NCI-H82 treated with DMSO at 0.1 percent for 48 hours (cell line): ENCODE data around the gene ZNF14.
"Not testable (repeated sequence)": the region's sequence is repeated elsewhere in the genome, so short reads cannot be mapped to it uniquely, and the experiment has no call there.

Experiments
- DNase-seq: peaks from one replicate; lab custom pipeline; 2025; ENCODE audit not compliant: unreplicated experiment; lab: John Stamatoyannopoulos, UW

The ZNF14 gene

DNA sequence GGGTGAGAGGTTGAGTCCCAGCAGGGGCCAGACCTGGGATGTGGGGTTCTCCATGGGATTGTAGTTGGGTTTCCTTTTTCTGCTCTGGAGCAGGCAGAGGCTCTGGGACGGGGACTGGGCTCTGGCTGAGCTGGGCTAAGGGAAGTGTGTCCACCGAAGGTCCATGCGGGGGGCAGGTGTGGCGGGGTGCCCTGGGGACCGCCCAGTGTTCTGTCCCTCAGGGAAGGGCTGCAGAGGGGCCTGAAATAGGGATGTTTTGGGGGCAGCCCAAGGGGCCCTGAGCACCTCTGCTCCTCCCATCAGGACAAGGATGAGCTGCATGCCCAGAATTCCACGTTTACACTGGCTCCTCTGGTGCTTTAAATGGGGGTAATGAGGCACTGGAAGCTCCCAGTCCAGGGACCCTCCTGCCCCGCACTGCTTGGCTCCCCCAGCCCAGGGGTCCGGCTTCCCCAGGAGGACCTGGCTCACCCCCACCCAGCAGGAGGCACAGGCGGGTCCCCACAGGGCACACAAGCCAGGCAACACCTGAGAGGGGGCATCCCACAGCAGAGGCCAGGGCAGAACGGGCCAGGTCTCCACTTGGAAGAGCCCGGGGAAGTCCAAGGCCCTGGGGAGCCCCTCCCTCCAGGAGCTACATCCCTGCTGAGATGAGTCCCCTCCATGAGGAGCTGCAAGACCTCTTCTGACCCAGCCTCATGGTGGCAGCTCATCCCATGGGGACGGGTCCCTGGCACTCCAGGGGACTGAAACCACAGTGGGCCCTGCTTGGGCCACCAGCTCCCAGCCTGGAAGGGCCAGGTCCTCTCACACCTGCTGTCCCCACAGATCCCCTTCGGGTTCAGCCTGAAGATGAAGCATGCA is 14.7 kb upstream of the ZNF14 start:
- no peak for DNase-seq

DNA sequence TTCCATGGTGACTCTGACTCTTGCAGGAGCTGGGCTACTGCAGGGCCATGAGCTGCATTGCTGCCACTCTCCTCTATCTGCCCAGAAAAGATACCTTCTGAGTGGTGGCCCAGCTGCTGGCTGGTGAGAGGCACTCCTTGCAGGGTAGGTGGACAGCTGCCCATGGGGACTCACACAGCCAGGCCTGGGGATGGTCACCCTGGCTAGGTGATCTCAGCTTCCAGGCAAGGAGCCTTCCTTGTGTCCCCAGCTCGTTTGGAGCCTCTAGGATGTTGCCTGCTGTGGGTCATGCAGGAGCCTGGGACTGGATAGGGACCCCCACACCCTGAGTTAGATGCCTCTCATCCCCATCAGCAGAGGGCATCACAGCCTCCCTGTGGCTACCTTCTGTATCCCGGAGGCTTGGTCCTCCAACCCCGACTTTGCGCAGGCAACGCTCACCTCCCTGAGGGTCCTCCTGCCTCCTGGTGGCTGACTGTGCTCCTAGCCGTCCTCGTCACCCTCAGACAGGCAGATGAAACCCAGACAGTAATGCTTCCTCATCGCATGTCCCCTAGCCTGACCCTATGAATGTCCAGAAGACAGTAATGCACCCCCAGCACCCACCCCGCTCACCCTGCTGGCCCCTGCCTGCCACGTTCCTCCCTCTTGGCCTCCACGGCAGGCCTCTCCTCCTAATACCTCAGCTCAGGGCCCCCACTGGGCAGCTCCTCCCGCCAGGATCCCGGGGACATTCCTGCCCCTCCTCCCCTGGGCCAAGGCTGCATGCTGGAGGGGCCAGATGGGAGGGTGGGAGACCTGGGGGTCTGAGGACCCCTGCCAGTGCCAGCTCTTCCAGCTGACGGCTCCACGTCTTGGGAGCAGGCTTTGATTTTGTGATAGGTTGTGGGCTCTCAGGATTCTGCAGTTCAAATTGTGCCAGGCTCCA is 13.6 kb upstream of the ZNF14 start:
- no peak for DNase-seq

DNA sequence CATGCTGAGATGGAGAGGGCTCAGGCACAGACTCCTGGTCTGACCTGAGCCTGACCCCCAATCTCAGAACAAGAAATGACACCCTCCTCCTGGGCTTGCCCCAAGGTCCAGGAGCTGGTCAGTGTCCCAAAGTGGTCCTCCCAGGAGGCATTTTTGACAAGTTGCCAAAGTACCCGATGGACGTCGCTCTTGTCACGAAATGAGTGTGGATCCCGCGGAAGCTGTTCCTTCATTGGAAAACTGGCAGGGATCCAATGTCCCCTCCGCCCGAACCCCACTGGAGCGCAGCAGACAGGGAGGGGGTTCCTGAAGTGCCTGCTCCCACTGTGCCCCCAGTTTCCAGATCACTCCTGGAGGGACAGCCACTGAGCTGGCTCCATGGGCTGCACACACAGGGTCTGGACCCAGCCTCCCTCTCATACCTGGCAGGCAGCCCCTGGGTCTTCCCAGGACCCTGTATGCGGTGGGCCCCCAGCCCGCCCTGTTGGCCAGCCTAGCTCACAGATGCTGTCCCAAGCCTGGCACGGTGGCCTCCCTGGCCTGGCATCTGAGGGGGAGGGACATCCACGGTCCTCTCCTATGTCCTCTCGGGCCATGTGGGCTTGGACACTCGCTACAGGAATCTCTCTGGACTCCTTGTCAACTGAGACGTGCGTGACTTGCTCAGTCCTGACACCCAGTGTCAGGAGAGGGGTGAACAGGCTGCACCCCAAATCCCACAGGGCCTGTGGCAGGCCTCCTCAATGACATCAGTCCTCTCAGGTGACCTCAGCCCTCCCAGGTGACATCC is 12.8 kb upstream of the ZNF14 start:
- DNase-seq, result no peak

DNA sequence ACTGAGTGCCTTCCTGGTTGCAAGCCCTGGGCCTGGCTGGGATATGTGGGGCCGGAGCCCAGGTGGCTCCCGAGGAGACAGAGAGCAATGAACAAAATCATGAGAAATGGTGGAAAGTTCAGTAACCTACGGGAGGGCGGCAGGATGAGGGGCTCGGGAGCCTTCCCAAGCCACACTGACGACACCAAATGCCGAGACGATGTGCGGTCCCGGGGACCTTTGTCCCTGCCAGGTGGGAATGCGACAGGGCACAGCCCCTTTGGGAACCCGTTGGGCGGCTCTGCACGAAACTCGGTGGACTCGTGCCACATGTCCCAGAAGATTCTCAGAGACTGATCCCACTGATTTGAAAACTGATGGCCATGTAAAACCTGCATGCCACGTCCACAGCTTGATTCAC is 11.7 kb upstream of the ZNF14 start:
- no peak for DNase-seq

DNA sequence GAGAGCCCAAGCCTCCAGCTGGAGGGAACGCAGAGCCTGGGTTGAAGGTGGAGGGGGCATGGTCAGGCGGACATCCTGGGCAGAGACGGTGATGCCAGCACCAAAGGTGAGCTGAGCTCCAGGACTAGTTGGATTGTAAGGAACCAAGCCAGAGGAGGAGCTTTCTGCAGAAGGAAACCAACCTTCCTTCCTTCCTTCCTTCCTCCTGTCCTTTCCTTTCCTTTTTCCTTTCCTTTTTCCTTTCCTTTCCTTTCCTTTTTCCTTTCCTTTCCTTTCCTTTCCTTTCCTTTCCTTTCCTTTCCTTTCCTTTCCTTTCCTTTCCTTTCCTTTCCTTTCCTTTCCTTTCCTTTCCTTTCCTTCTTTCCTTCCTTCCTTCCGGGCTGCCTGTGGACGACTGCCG is 11.0 kb upstream of the ZNF14 start:
- DNase-seq, result not testable (repeated sequence)

DNA sequence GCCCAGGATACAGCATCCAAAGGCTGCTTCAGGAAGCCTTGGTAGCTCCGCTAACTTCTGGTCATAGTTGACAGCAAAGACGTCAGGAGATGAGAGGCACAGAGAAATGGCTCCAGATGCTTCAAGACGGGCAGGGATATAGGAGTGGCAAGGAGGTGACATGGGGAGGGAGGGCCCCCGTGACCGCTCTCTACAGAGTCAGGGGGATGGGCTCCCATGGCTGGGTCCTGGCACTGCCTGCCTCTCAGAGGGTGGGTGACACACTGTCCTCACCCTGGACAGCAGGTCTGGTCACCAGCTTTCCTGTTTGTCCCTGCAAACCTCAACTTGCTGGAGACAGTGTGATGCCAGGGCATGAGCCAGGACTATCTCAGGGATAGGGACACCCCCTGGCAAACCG is 10.3 kb upstream of the ZNF14 start:
- DNase-seq, result no peak

DNA sequence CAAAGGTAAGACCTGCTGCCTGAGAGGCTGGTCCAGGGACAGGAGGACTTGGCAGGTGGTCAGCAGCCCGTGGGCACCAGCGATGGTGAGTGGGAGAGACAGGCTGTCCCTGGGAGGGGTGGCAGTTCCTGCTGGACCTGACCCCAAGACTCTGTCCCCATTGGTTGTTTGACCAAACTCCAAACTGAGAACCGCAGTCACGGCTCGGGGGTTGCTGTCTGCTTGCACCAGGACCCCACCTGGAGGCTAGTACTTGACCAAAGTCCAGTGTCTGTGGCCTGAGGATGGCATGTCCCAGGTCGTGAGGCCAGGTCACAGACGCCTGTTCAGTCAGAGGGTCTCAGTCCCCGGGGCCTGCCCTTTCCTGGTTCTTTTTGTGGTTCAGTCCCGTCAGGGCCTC is 9.9 kb upstream of the ZNF14 start:
- DNase-seq, result no peak

DNA sequence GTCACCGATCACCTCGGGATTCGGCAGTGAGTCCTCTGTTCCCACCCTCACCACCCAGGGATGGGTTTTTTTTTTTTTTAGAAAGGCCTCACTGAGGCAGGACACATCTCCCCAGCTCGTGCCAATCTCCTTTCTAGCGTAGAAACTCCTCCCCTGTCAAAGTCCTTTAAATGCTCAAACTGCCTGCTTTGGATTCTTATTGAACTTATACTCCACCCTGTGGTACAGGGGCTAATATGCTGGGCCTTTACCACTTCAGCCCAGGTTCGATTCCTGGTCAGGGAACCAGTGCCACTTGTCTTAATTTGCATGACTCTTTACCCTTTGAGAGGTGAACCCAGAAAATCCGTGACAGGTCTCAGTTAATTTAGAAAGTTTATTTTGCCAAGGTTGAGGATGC is 8.3 kb upstream of the ZNF14 start:
- no peak for DNase-seq

DNA sequence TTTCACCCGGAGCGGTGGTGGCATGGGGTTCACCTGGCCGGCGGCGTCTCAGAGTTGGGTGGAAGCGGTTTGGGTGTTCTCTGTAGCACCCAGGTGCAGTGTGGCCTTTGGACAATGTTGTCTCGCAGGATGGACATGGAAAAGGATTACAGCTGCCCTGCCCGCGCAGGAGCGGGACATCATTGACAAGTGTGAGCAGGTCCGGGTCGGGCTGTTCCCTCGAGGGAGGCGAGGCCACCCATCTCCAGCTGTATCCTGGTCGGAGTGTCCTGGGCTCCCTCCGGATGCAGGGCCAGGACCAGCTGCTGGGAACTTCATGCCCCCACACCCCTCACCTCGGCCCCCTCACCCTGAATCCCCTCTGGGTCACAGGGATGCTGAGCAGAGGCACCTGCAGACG is 7.8 kb upstream of the ZNF14 start:
- DNase-seq, result no peak

DNA sequence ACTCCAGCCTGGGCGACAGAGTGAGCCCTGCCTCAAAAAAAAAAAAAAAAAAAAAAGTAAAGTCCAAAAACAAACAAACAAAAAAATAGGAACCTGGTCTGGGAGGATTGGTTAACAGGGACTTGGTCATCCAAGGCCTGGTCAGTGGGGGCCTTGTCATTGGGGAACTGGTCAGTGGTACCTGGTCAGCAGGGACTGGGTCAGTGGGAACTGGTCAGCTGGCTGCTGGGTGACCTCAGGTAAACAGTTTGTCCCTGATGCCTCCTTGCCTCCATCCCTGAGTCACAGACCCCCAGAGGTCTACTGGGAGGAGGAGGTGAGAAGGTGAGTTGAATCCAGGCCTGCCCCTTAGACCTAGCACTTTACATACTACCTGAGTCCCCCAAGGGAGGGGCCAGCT is 5.7 kb upstream of the ZNF14 start:
- DNase-seq, result no peak

DNA sequence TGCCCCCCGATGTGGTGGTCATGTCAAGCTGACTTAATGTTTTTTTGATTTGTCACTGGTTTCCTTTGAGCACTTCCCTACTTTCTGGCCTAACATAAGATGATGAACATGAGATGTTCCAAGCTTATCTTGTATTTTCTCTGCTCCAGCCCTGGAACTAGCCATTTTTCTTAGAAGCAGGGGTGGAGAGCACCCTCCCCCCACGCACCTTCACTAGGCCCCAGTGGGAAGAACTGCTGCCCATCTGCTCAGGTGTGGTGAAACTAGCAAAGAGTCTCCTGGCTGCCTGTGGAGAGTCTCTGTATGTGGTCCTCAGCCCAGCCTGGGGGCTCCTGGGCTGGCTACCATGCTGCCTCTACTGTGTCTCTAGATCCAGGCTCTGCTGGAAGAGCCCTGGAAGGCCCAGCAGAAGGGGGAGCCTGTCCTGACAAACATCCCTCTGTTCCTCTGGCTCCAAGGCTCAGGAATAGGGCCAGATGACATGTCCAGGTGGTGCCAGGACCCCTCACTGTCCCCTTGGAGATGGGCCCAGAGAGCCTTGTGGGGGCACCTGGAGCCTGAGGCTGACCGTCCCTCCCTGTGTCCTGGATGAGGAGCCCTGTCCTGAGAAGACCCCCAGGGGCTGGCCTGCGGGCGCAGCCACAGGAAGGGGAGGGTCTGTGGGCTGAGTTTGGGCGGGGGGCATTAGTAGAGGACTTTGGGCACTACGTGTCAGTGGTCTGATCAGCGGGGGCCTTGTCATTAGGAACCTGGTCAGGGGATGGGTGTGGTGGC is 4.8 kb upstream of the ZNF14 start:
- DNase-seq, result no peak

DNA sequence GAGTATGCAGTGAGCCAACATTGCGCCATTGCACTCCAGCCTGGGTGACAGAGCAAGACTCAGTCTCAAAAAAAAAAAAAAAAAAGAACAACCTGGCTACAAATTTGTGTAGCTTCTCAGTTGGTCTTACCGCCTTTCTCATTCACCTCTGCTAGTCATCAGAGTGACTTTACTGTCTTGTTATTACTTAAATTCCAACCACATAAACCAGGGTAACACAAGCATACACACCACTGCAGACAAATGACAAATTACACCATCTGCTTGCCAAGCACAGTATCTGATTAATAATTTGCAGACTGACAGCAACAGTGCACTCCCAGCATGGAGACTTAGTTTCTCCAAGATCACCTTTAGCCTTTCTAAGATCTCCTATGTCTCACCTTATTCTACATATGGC is 11.0 kb downstream of the ZNF14 start:
- no peak for DNase-seq

DNA sequence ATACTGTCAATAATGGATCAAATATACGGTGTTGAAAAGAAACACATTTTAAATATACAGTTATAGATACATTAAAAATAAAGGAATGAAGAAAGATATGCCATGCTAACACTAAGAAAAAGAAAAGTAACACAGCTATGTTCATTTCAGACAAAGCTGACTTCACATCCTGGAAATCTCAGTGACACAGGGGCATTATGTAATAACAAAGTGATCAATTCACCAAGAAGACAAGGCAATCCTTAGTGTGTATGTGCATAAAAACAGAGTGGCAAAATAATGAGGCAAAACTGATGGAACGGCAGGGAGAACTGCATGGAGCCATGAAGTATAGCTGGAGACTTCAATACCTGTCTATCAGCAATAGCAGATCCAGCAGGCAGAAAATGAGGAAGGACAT is 13.1 kb downstream of the ZNF14 start:
- DNase-seq, result no peak

DNA sequence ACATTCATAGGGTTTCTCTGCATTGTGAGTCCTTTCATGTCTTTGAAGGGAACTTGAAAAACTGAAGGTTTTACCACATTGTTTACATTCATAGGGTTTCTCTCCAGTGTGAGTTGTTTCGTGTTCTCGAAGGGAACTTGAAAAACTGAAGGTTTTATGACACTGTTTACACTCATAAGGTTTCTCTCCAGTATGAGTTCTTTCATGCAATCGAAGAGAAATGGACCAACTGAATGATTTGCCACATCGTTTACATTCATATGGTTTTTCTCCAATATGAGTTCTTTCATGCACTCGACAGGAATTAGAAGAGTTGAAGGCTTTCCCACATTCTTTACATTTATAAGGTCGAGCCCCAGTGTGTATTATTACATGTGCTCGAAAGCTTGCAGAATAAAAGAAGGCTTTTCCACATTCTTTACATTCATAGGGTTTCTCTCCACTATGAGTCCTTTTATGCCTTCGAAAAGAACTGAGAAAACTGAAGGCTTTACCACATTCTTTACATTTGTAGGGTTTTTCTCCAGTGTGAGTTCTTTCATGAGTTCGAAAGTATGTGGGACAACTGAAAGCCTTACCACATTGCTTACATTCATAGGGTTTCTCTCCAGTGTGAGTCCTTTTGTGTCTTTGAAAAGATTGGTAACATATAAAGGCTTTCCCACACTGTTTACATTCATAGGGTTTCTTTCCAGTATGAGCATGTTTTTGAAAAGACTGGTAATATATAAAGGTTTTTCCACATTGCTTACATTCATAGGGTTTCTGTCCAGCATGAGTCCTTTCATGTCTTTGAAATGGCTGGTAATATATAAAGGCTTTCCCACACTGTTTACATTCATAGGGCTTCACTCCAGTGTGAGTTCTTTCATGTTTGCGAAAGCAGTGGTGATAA is 20.7 kb downstream of the ZNF14 start:
- no peak for DNase-seq

DNA sequence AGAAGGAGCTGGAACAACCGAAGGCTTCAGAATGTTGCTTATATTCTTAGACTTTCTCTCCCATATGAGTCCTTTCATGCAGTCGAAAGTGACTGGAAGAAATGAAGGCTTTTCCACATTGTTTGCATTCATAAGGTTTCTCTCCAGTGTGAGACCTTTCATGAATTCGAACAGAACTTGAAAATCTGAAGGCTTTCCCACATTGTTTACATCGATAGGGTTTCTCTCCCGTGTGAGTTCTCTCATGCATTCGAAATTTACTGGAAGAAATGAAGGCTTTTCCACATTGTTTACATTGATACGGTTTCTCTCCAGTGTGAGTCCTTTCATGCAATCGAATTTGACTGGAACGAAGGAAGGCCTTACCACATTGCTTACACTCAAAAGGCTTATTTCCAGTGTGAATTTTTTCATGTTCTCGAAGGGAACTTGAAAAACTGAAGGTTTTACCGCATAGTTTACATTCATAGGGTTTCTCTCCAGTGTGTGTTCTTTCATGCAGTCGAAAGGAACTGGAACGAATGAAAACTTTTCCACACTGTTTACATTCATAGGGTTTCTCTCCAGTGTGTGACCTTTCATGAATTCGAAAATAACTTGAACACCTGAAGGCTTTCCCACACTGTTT is 21.5 kb downstream of the ZNF14 start:
- DNase-seq, result no peak

DNA sequence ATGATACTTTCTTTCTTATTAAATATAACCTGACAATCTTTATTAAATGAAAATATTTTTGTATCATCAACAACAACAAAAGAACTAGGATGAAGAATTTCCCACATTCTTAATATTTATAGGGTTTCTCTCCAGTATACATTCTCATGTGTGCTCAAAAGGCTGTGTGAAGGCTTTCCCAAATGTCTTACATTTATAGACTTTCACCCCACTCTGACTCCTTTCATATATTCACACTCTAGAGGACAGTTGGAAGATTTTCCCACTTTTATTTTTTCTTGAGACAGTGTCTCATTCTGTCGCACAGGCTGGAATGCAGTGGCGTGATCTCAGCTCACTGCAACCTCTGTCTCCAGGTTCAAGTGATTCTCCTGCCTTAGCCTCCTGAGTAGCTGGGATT is 22.4 kb downstream of the ZNF14 start:
- DNase-seq, result no peak

DNA sequence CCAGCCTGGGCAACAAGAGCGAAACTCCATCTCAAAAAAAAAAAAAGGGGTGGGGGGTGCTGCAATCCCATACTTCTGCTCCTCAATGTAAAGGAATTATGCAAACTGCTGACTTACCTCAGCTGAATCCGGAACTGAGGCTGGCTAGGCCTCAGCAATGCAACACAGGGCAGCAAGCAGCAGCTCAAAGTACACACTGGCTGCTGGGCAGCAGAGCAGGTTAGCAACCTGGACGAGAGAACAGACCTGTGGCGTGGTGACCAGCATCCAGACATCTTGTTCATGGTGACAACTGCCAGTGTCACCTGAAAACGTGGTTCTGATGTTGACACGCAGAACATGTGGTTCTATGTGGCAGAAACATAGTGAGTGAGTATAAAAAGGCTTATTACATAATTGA is 28.1 kb downstream of the ZNF14 start:
- no peak for DNase-seq

DNA sequence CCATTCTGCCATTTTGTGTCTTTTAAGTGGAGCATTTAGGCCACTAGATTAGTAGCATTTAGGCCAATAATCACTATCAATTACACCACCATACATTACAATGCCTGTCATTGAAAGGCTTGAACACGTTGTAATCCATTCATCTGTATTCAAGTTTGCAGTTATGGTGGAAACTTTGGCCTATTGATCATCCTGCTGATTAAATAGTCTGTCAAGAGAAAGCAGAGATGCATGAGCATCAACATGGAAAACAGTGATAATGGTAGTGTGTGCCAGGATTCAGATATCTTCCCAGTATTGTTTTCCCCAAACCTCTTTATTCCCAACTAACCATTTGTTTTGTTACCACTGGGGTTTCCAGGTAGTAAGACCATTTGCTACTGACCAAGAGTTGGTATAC is 32.4 kb downstream of the ZNF14 start:
- DNase-seq, result not testable (repeated sequence)

DNA sequence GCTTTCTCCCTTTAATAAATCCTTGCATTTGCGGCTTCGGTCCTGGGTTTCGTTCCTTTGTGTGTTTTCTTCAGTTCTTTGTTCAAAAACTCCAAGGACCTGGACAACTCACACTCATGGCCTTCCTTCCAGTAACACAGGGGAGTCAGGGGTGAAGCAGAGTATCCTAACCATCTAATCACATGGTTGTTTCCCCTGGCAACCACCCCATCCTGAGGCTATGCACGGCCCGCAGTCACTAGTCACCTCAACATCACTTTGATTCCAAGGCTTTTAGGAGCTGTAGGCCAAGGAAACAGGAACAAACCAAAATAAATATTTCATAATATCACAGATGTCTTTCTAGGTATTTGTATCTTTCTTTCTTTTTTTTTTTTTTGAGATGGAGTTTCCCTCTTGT is 35.3 kb downstream of the ZNF14 start:
- DNase-seq, result no peak
